Brain microvascular endothelial cell (primary cell): ENCODE data around the gene ARL5C.

ENCODE experiments used
- DNase-seq: peaks from one replicate; pipeline ENCODE4 v3.0.0-alpha.2; 2020
- H3K27ac ChIP-seq: fragments of 250-450 bp; sonication (Bioruptor Pico); 2 replicates; pipeline ENCODE4 v1.5.1; 2020; ENCODE audit warnings: mild to moderate bottlenecking, moderate library complexity
- H3K27me3 ChIP-seq: fragments of 250-450 bp; sonication (Bioruptor Pico); replicated peaks from 2 replicates; pipeline ENCODE4 v1.5.1; 2020; ENCODE audit warnings: mild to moderate bottlenecking
- H3K36me3 ChIP-seq: fragments of 250-450 bp; sonication (Bioruptor Pico); replicated peaks from 2 replicates; pipeline ENCODE4 v1.5.1; 2020; ENCODE audit warnings: mild to moderate bottlenecking
- H3K4me3 ChIP-seq: 2 replicates; pipeline ENCODE4 v1.5.1; 2011; ENCODE audit warnings: low read depth, mild to moderate bottlenecking, control low read depth, low read length, moderate library complexity
- CTCF ChIP-seq: IDR thresholded peaks from 2 replicates; pipeline ENCODE4 v1.5.1; 2011; ENCODE audit warnings: low read depth, mild to moderate bottlenecking, moderate library complexity, low read length, control low read depth, inconsistent platforms; ENCODE audit errors: missing control alignments
- in situ Hi-C: cut with HindIII; loops from 2 replicates; pipeline ENCODE4 v1.10.0; 2017; ENCODE audit warnings: low sequenced_read_pairs, low pct_ligation_motif_present

ARL5C gene

GRCh38 chr17:39107973-39108372 lies 58.0 kb downstream of the ARL5C start:
- H3K27me3 ChIP-seq: peaks cover 5% of the 10 kb centered on the region
- no peak for DNase-seq
- in situ Hi-C loops: no loop called here
- H3K27ac ChIP-seq: no peak overlapping the region
- no peaks in the 10 kb centered on the region for H3K36me3 ChIP-seq
- TF ChIP-seq CTCF: peak; percentile 20
- H3K4me3 ChIP-seq: no peak overlapping the region

- Histone ChIP-seq H3K36me3 (no peaks in the 10 kb centered on the region), H3K4me3 (no peak overlapping the region), H3K27ac (no peak overlapping the region), H3K27me3 (peaks cover 5% of the 10 kb centered on the region)
- in situ Hi-C loops: no loop called here
- no peak for TF ChIP-seq CTCF
- no peak for DNase-seq
Measured at GRCh38 chr17:39107155-39107554, 58.8 kb downstream of the ARL5C start.
